ENCODE results near the gene IRAK3. TPM values are rescaled to one million over a fixed set of nuclear protein-coding genes. Genes with fewer than 3 reads are reported as not detected.

The IRAK3 gene
- total RNA-seq, 1 experiment from 2014 or later = 2.4 TPM

DNA sequence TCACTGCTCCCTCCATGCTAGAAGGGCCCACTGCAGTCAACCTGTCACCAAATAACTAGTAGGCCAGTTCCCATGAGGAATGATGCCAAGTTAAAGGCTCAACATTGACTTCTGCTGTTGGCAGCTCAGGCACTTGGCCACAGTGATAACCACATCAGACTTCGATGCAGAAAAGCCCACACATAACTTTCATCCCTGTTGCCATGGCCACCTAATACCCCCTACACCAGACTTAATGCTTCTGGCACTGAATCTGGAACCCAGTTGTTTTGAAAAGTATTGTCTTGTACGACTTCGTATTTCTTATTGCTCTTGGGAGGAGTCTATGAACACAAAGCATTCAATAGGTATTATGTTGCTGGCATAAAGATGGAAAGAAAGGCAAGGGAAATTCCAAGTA lies 69.0 kb downstream of the IRAK3 start:
- ChIA-PET CTCF (no interaction called here), POLR2A (no interaction called here)
- no peak for DNase-seq (ENCODE audit: low read depth, low spot score)
- no peak for ATAC-seq
- BruUV-seq (replicated peaks) = no TSS peak
- H3K4me3 ChIP-seq (ENCODE audit: low read depth in 2 of 2, low read length in 2 of 2) = no peak overlapping the region
- H3K27ac ChIP-seq (ENCODE audit: low read length) = no peak overlapping the region
- TF ChIP-seq, protein P1, sequence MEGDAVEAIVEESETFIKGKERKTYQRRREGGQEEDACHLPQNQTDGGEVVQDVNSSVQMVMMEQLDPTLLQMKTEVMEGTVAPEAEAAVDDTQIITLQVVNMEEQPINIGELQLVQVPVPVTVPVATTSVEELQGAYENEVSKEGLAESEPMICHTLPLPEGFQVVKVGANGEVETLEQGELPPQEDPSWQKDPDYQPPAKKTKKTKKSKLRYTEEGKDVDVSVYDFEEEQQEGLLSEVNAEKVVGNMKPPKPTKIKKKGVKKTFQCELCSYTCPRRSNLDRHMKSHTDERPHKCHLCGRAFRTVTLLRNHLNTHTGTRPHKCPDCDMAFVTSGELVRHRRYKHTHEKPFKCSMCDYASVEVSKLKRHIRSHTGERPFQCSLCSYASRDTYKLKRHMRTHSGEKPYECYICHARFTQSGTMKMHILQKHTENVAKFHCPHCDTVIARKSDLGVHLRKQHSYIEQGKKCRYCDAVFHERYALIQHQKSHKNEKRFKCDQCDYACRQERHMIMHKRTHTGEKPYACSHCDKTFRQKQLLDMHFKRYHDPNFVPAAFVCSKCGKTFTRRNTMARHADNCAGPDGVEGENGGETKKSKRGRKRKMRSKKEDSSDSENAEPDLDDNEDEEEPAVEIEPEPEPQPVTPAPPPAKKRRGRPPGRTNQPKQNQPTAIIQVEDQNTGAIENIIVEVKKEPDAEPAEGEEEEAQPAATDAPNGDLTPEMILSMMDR (IDR thresholded peaks at IDR 0.05) = no peak
- TF ChIP-seq POLR2AphosphoS5 (IDR thresholded peaks at IDR 0.05; ENCODE audit: low read depth, low read length) (no peak), SIN3A (IDR thresholded peaks at IDR 0.05; ENCODE audit: borderline replicate concordance, insufficient read depth, low read depth, low read length) (no peak)
- TF ChIP-seq, protein P2, sequence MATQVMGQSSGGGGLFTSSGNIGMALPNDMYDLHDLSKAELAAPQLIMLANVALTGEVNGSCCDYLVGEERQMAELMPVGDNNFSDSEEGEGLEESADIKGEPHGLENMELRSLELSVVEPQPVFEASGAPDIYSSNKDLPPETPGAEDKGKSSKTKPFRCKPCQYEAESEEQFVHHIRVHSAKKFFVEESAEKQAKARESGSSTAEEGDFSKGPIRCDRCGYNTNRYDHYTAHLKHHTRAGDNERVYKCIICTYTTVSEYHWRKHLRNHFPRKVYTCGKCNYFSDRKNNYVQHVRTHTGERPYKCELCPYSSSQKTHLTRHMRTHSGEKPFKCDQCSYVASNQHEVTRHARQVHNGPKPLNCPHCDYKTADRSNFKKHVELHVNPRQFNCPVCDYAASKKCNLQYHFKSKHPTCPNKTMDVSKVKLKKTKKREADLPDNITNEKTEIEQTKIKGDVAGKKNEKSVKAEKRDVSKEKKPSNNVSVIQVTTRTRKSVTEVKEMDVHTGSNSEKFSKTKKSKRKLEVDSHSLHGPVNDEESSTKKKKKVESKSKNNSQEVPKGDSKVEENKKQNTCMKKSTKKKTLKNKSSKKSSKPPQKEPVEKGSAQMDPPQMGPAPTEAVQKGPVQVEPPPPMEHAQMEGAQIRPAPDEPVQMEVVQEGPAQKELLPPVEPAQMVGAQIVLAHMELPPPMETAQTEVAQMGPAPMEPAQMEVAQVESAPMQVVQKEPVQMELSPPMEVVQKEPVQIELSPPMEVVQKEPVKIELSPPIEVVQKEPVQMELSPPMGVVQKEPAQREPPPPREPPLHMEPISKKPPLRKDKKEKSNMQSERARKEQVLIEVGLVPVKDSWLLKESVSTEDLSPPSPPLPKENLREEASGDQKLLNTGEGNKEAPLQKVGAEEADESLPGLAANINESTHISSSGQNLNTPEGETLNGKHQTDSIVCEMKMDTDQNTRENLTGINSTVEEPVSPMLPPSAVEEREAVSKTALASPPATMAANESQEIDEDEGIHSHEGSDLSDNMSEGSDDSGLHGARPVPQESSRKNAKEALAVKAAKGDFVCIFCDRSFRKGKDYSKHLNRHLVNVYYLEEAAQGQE (IDR thresholded peaks at IDR 0.05; ENCODE audit: insufficient read depth in 1 of 2, low read depth in 2 of 2, low read length in 1 of 2) = no peak
- intact Hi-C loops (cut with micrococcal nuclease; ENCODE audit: unreplicated experiment) = no loop called here
- H3K36me3 ChIP-seq (ENCODE audit: control insufficient read depth, insufficient read depth, low read length) = no peaks in the 10 kb centered on the region
- no peaks in the 10 kb centered on the region for H3K4me1 ChIP-seq (ENCODE audit: control insufficient read depth, insufficient read depth, low read length)
- no peaks in the 10 kb centered on the region for H3K9me3 ChIP-seq (ENCODE audit: control insufficient read depth, insufficient read depth, low read depth, low read length)
- in situ Hi-C loops (cut with HindIII; ENCODE audit: low pct_unique_long_range_greater_than_20kb, low sequenced_read_pairs) = no loop called here
- peaks cover 8% of the 10 kb centered on the region for H3K27me3 ChIP-seq (ENCODE audit: control insufficient read depth, insufficient read depth, low read length)

DNA sequence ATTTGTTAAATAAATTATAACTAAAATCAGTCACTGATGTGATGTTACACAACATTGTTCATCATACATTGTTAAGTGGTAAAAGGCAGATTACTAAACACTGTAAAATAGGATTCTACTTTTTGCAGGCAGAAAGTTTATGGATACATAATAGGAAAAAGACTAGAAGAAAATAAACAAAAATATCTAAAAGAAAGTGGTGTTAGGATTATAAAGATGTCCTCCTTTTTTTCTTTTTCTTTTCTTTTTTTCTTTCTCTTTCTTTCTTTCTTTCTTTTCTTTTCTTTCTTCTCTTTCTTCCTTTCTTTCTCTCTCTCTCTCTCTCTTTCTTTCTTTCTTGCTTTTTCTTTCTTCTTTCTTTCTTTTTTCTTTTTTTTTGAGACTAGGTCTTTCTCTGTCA lies 73.7 kb downstream of the IRAK3 start:
- ATAC-seq = no peak
- POLR2A ChIA-PET = no interaction called here
- BruUV-seq (replicated peaks) = no TSS peak
- TF ChIP-seq, protein P2 (IDR thresholded peaks at IDR 0.05; ENCODE audit: insufficient read depth in 1 of 2, low read depth in 2 of 2, low read length in 1 of 2) = no peak
- no peak for TF ChIP-seq SIN3A (IDR thresholded peaks at IDR 0.05; ENCODE audit: borderline replicate concordance, insufficient read depth, low read depth, low read length)
- TF ChIP-seq POLR2AphosphoS5 (IDR thresholded peaks at IDR 0.05; ENCODE audit: low read depth, low read length) = no peak
- TF ChIP-seq, protein P1 (IDR thresholded peaks at IDR 0.05) = no peak
- no peak for TF ChIP-seq TCF7L2 (IDR thresholded peaks at IDR 0.05; ENCODE audit: low read depth, low read length)
- H3K4me1 ChIP-seq (ENCODE audit: control insufficient read depth, insufficient read depth, low read length) = no peaks in the 10 kb centered on the region
- CTCF ChIA-PET = no interaction called here
- no peak overlapping the region for H3K27ac ChIP-seq (ENCODE audit: low read length)
- in situ Hi-C loops (cut with HindIII; ENCODE audit: low pct_unique_long_range_greater_than_20kb, low sequenced_read_pairs) = no loop called here
- peaks cover 3% of the 10 kb centered on the region for H3K27me3 ChIP-seq (ENCODE audit: control insufficient read depth, insufficient read depth, low read length)
- intact Hi-C loops (cut with micrococcal nuclease; ENCODE audit: unreplicated experiment) = no loop called here
- no peak for DNase-seq (ENCODE audit: low read depth, low spot score)
- no peak overlapping the region for H3K4me3 ChIP-seq (ENCODE audit: low read depth in 2 of 2, low read length in 2 of 2)
- H3K9me3 ChIP-seq (ENCODE audit: control insufficient read depth, insufficient read depth, low read depth, low read length) = no peaks in the 10 kb centered on the region
- no peaks in the 10 kb centered on the region for H3K36me3 ChIP-seq (ENCODE audit: control insufficient read depth, insufficient read depth, low read length)
